Left colon (tissue), 2 donors: ENCODE measurements around the gene NMUR2. TPM values are rescaled to one million over a fixed set of nuclear protein-coding genes. Genes with fewer than 3 reads are reported as not detected.

Experiments
- ATAC-seq: fragments of 200-7000 bp; cut with Tn5 transposase; one replicate; pipeline ENCODE4 v1.9.1; 2020; ENCODE audit warnings: mild to moderate bottlenecking, moderate library complexity
- DNase-seq, 2 donors: peaks; one replicate each; pipeline ENCODE4 v3.0.0-alpha.2; 2020
- intact Hi-C, 2 donors: fragments of 100-400 bp; cut with DNase I in 1 of 2; cut with micrococcal nuclease in 1 of 2; formaldehyde crosslinking; loops; one replicate each; pipeline versions ENCODE4 v1.11.2 to v1.14.0; 2022; cut with DNase I, micrococcal nuclease
- total RNA-seq, 2 donors: library from RNA; stranded (reverse); fragmentation: NEBNext Ultra II Directional; extraction: Animal tissue kit (Norgen Biotek cat#: 25700); gene quantifications; one replicate each; pipeline ENCODE4 v1.2.1, GENCODE V29; 2021
- donor health status: DM: no; HTN: no; CAD: no.
- donor health status: DM: yes; HTN: yes; CAD: no.

NMUR2 gene
- total RNA-seq, 2 donors from 2014 or later, result not detected

GRCh38 chr5:152374711-152375275 lies 30.3 kb downstream of the NMUR2 start:
- DNase-seq, result no peak
- ATAC-seq, result no peak
- intact Hi-C loops, result no loop called here

- intact Hi-C loops, result no loop called here
- DNase-seq, result no peak
- ATAC-seq, result no peak
These were observed 32.2 kb downstream of the NMUR2 start for GRCh38 chr5:152372875-152373274.

- DNase-seq, result no peak
- intact Hi-C loops, result no loop called here
- no peak for ATAC-seq
These were observed 35.8 kb downstream of the NMUR2 start for GRCh38 chr5:152369298-152369697.

- no peak for DNase-seq
- intact Hi-C loops, result no loop called here
- no peak for ATAC-seq
These were observed 37.5 kb downstream of the NMUR2 start for GRCh38 chr5:152367554-152367953.

GRCh38 chr5:152366716-152367115 lies 38.4 kb downstream of the NMUR2 start:
- intact Hi-C loops, result no loop called here
- ATAC-seq (no peak), DNase-seq (no peak)

GRCh38 chr5:152364899-152365298 lies 40.2 kb downstream of the NMUR2 start:
- DNase-seq (no peak), ATAC-seq (no peak)
- intact Hi-C loops, result no loop called here

GRCh38 chr5:152364172-152364571 lies 40.9 kb downstream of the NMUR2 start:
- DNase-seq (no peak), ATAC-seq (no peak)
- intact Hi-C loops, result no loop called here

GRCh38 chr5:152358861-152359568 lies 46.1 kb downstream of the NMUR2 start:
- intact Hi-C loops, result no loop called here
- DNase-seq (no peak), ATAC-seq (no peak)

- DNase-seq (no peak), ATAC-seq (no peak)
- intact Hi-C loops, result no loop called here
These were observed 48.6 kb downstream of the NMUR2 start for GRCh38 chr5:152356506-152356905.

GRCh38 chr5:152355061-152355460 lies 50.0 kb downstream of the NMUR2 start:
- DNase-seq, result no peak
- no peak for ATAC-seq

GRCh38 chr5:152353001-152353400 lies 52.1 kb downstream of the NMUR2 start:
- DNase-seq (no peak), ATAC-seq (no peak)
- intact Hi-C loops, result no loop called here

More at GRCh38 chr5:152355061-152355460, 50.0 kb downstream of the NMUR2 start:
- intact Hi-C loops, result no loop called here

GRCh38 chr5:152349683-152350526 lies 55.2 kb downstream of the NMUR2 start:
- intact Hi-C loops, result no loop called here
- DNase-seq (peak in 1 of 2 donors; percentile 18), ATAC-seq (peak; percentile 69)
